HL-60 (cell line): ENCODE results near the gene HS1BP3.

Experiments
- DNase-seq, 2 experiments: peaks; one replicate each; pipeline ENCODE4 v3.0.0-alpha.2; 2010 to 2020; ENCODE audit warnings: low read depth in 1 of 2, low spot score in 1 of 2
- H3K27ac ChIP-seq: fragments of 250-450 bp; sonication (Bioruptor Pico); replicated peaks from 2 replicates; pipeline ENCODE4 v1.5.1; 2020; ENCODE audit warnings: mild to moderate bottlenecking, moderate library complexity
- H3K27me3 ChIP-seq: fragments of 250-450 bp; sonication (Bioruptor Pico); 2 replicates; pipeline ENCODE4 v1.5.1; 2021; ENCODE audit warnings: mild to moderate bottlenecking, moderate library complexity; ENCODE audit not compliant: insufficient read depth, poor library complexity, severe bottlenecking
- H3K4me3 ChIP-seq: replicated peaks from 2 replicates; pipeline ENCODE4 v1.5.1; 2011; ENCODE audit warnings: mild to moderate bottlenecking, control low read depth, low read length; ENCODE audit not compliant: insufficient read depth
- GABPA ChIP-seq: IDR thresholded peaks from 2 replicates; pipeline ENCODE4 v1.6.1; 2012; ENCODE audit warnings: low read depth
- POLR2AphosphoS5 ChIP-seq: IDR thresholded peaks from 2 replicates; pipeline ENCODE4 v1.6.1; 2012; ENCODE audit warnings: low read depth
- SPI1 ChIP-seq: IDR thresholded peaks from 2 replicates; pipeline ENCODE4 v1.6.1; 2012; ENCODE audit warnings: low read depth, mild to moderate bottlenecking, borderline replicate concordance
- TF ChIP-seq, protein P1 (sequence below): IDR thresholded peaks from 2 replicates; pipeline ENCODE4 v1.6.1; 2012; ENCODE audit warnings: low read depth; ENCODE audit not compliant: insufficient replicate concordance
- TF ChIP-seq, protein P2 (sequence below): IDR thresholded peaks from one replicate; pipeline ENCODE4 v1.5.1; 2011; ENCODE audit warnings: low read length, control low read depth, inconsistent platforms; ENCODE audit not compliant: insufficient read depth

HS1BP3 gene

DNA sequence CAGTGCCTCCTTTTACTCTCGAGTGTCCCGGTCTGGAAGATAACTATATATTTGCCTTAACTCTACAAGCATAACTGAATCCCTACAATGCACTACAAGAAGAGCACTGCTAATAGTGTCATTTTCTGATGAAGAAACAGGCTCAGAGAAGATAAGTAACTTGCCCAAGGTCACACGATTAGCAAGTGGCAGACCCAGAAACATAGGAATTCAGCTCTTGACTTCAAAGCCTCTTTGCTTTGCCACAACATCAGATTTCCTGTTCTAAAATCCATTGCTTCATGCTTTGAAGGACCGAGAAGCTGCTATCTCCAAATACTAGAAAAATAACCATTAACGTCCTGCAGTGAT, 65.6 kb downstream of the HS1BP3 start:
- no peak for DNase-seq
- no peak for TF ChIP-seq GABPA
- TF ChIP-seq, protein P1, sequence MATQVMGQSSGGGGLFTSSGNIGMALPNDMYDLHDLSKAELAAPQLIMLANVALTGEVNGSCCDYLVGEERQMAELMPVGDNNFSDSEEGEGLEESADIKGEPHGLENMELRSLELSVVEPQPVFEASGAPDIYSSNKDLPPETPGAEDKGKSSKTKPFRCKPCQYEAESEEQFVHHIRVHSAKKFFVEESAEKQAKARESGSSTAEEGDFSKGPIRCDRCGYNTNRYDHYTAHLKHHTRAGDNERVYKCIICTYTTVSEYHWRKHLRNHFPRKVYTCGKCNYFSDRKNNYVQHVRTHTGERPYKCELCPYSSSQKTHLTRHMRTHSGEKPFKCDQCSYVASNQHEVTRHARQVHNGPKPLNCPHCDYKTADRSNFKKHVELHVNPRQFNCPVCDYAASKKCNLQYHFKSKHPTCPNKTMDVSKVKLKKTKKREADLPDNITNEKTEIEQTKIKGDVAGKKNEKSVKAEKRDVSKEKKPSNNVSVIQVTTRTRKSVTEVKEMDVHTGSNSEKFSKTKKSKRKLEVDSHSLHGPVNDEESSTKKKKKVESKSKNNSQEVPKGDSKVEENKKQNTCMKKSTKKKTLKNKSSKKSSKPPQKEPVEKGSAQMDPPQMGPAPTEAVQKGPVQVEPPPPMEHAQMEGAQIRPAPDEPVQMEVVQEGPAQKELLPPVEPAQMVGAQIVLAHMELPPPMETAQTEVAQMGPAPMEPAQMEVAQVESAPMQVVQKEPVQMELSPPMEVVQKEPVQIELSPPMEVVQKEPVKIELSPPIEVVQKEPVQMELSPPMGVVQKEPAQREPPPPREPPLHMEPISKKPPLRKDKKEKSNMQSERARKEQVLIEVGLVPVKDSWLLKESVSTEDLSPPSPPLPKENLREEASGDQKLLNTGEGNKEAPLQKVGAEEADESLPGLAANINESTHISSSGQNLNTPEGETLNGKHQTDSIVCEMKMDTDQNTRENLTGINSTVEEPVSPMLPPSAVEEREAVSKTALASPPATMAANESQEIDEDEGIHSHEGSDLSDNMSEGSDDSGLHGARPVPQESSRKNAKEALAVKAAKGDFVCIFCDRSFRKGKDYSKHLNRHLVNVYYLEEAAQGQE, result no peak
- TF ChIP-seq SPI1, result no peak
- TF ChIP-seq POLR2AphosphoS5, result no peak
- TF ChIP-seq, protein P2, sequence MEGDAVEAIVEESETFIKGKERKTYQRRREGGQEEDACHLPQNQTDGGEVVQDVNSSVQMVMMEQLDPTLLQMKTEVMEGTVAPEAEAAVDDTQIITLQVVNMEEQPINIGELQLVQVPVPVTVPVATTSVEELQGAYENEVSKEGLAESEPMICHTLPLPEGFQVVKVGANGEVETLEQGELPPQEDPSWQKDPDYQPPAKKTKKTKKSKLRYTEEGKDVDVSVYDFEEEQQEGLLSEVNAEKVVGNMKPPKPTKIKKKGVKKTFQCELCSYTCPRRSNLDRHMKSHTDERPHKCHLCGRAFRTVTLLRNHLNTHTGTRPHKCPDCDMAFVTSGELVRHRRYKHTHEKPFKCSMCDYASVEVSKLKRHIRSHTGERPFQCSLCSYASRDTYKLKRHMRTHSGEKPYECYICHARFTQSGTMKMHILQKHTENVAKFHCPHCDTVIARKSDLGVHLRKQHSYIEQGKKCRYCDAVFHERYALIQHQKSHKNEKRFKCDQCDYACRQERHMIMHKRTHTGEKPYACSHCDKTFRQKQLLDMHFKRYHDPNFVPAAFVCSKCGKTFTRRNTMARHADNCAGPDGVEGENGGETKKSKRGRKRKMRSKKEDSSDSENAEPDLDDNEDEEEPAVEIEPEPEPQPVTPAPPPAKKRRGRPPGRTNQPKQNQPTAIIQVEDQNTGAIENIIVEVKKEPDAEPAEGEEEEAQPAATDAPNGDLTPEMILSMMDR, result no peak
- Histone ChIP-seq H3K4me3 (no peak overlapping the region), H3K27ac (no peak overlapping the region), H3K27me3 (no peaks in the 10 kb centered on the region)

DNA sequence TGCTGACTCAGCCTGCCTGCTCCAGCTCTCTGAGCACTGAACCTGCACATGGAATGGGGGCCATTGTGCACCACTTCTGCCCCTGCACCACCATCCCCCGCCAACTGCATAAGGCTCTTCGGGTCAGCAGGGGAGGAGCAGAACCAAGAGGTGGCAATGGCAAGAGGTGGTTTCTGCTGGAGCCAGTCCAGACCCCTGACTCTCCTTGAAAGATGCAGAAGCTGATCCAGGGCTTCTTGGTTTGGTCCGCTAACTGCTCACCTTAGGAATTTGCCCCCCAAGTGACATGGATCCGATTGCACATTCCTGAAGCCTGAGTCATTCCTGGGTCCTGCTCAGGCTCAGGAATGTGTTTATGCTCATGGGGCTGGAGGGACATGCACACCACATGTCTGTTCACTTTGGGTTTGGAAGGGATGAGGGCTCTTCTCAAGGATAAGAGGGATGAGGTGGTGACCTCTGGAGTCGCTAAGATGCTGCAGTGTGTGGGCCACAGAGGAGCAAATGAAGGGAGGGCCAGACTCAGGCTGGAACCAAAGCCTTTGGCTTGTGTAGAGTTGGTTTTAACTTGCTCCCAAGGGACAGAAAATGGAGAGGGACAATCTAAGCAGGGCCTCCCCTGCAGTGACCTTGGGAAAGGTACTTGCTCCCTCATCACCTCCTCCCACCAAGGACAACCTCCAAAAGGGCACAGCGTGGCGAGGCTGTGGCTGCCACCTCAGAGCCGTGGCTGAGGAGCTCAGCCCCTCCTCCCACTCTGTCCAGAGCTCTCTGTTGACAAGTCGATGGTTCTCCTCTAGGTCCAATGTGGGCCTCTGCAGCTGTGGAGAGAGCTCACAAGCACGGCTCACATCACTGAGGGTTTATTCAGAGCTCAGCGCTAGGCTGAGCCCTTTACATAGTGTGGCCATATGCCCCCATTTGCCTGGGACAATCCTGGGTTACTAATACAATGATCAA, 66.2 kb downstream of the HS1BP3 start:
- H3K27me3 ChIP-seq, result no peaks in the 10 kb centered on the region
- no peak for DNase-seq
- TF ChIP-seq GABPA, result no peak
- H3K27ac ChIP-seq, result no peak overlapping the region
- H3K4me3 ChIP-seq, result no peak overlapping the region

DNA sequence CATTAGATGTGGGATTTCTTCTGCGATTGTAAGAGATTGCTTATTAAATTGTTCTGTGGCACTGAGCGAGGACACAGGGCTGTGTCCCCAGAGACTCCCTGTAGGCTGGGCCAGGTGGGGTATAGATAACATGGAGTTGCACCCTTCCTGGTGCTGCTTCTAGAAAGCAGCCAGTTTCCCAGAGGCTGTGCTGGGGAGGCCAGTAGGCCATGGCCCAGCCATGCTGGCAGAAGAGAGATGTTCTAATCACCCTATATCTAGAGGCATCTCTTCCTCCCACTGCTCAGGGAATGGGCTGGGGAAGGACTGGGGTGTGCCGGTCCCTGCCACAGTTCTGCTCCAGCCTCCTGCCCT, 66.9 kb downstream of the HS1BP3 start:
- TF ChIP-seq, protein P1, result no peak
- TF ChIP-seq, protein P2, result no peak
- TF ChIP-seq SPI1, result no peak
- no peak for TF ChIP-seq GABPA
- Histone ChIP-seq H3K27ac (no peak overlapping the region), H3K4me3 (no peak overlapping the region), H3K27me3 (no peaks in the 10 kb centered on the region)
- DNase-seq, result no peak

DNA sequence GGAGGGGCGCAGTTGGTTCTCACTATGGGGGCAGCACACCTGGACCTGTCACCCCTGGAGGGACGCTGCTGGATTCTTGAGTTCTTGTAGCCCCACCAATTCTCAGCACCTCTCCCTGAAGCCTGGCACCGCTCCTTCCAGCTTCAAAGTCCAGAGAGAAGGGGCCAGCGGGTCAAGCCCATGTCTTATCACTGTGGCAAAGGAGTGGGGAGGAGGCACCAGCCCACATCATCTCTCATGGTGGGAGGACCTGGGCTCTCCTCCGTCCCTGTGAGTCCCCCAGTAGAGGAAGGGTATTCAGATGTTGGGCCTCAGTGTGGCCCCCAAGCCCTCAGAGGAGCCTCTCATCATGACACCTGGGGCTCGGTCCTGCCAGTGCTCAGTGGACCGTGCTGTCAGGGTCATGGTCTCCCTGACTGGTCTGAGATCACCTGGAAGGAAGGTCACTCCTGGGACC, 67.4 kb downstream of the HS1BP3 start:
- no peak overlapping the region for H3K4me3 ChIP-seq
- no peak for TF ChIP-seq SPI1
- TF ChIP-seq, protein P1, result no peak
- TF ChIP-seq GABPA, result no peak
- TF ChIP-seq POLR2AphosphoS5, result no peak
- TF ChIP-seq, protein P2, result no peak

More for the DNA sequence above, 67.4 kb downstream of the HS1BP3 start:
- DNase-seq, result no peak
- Histone ChIP-seq H3K27me3 (no peaks in the 10 kb centered on the region), H3K27ac (no peak overlapping the region)
